ENCODE results near the gene DST. TPM values are rescaled to one million over a fixed set of nuclear protein-coding genes. Genes with fewer than 3 reads are reported as not detected.

The DST gene
- total RNA-seq, 2 donors from 2014 or later, result 101 to 113 TPM

DNA sequence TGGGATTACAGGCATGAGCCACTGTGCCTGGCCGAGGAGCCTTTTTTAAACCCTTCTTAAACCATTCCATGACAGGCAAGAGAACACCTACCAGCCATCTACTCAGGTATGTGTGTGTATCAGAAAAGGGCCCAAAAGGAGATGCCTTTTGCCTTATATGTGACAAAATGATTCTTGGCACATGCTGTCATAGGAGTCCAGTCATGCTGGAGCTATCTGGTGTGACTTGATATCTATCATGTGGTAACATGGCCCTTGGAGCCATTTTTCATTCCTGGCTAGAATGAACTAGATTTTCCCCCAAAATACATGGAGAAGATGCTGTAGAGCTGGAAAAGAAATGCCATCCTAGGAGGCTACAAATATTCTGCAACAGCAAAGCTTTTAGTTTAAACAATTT, 129.1 kb downstream of the DST start:
- Histone ChIP-seq H3K27me3 (ENCODE audit: control insufficient read depth, insufficient read depth, low read length, poor library complexity, severe bottlenecking) (no peaks in the 10 kb centered on the region), H3K4me3 (ENCODE audit: low read length) (no peak overlapping the region), H3K9me3 (ENCODE audit: control insufficient read depth, low read length) (no peaks in the 10 kb centered on the region), H3K4me1 (ENCODE audit: control insufficient read depth, insufficient read depth, low read length) (no peaks in the 10 kb centered on the region), H3K27ac (ENCODE audit: low read depth, low read length) (no peak overlapping the region), H3K36me3 (ENCODE audit: control insufficient read depth, insufficient read depth, low read length) (peaks cover 59% of the 10 kb centered on the region), H3K9ac (ENCODE audit: extremely low read depth, low read length, poor library complexity, severe bottlenecking) (no peak overlapping the region)
- peaks cover 21% of the 10 kb centered on the region for H3K36me3 Mint-ChIP-seq (ENCODE audit: low read depth)
- H3K27me3 Mint-ChIP-seq (ENCODE audit: insufficient read depth), result no peaks in the 10 kb centered on the region
- H3K27ac Mint-ChIP-seq, result no peak overlapping the region
- no peak for DNase-seq
- no peaks in the 10 kb centered on the region for H3K9me3 Mint-ChIP-seq
- TF ChIP-seq, protein P1, sequence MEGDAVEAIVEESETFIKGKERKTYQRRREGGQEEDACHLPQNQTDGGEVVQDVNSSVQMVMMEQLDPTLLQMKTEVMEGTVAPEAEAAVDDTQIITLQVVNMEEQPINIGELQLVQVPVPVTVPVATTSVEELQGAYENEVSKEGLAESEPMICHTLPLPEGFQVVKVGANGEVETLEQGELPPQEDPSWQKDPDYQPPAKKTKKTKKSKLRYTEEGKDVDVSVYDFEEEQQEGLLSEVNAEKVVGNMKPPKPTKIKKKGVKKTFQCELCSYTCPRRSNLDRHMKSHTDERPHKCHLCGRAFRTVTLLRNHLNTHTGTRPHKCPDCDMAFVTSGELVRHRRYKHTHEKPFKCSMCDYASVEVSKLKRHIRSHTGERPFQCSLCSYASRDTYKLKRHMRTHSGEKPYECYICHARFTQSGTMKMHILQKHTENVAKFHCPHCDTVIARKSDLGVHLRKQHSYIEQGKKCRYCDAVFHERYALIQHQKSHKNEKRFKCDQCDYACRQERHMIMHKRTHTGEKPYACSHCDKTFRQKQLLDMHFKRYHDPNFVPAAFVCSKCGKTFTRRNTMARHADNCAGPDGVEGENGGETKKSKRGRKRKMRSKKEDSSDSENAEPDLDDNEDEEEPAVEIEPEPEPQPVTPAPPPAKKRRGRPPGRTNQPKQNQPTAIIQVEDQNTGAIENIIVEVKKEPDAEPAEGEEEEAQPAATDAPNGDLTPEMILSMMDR (conservative IDR thresholded peaks at IDR 0.05), result no peak
- H3K4me3 Mint-ChIP-seq, result no peak overlapping the region
- WGBS, 2 experiments (ENCODE audit: insufficient coverage in 1 of 2, insufficient read length in 1 of 2), result 100% methylated on average over 1 of the region's 1 CpG; no CpG with 5 or more reads in 1 of the 2 experiments
- H3K4me1 Mint-ChIP-seq, result no peaks in the 10 kb centered on the region

DNA sequence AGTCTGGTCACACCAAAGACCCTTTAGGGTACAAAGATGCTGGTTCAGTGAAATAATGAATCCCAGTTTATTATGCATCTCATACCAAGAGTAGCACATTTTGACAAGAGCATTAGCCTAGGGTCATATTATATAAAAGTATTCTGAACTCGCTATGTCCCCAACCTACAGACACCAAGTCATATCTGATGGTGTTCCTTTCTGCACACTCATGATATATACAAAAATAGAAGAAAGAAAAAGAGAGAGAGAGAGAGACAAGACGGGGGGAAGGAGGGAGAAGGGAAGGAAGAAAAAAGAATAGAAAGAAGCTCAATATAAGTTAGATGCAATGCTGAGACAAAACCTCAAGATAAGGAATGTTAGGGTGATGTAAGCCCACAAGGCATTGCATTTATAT, 131.1 kb downstream of the DST start:
- no peak overlapping the region for H3K27ac Mint-ChIP-seq
- H3K9ac ChIP-seq (ENCODE audit: extremely low read depth, low read length, poor library complexity, severe bottlenecking), result no peak overlapping the region
- H3K36me3 Mint-ChIP-seq (ENCODE audit: low read depth), result peaks cover 21% of the 10 kb centered on the region

DNA sequence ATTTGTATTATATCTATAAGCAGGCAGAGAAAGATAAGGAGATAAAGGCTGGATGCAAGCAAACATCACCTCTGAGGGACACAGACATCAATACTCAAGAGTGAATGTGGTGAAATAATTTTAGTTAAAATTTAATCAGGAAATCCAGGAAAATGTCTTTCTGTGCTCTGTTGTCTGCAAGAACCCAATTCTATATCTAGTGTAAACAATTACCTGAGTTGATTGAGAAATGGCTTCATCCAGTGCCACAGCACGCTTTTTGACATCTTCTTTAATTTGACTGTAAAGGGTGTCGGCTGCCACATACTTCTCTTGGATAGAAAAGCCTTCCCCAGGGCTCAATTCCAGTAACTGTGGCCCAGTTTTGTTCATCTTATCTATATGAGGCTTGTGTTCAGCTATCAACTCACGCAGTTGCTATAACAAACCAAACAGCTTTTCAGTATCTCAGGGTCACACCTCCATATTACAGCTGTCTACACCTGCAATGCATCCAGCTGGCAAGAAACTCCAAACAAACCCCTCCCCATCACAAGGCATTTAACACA, 131.6 kb downstream of the DST start:
- Histone ChIP-seq H3K4me1 (ENCODE audit: control insufficient read depth, insufficient read depth, low read length) (no peaks in the 10 kb centered on the region), H3K27ac (ENCODE audit: low read depth, low read length) (no peak overlapping the region), H3K9me3 (ENCODE audit: control insufficient read depth, low read length) (no peaks in the 10 kb centered on the region), H3K27me3 (ENCODE audit: control insufficient read depth, insufficient read depth, low read length, poor library complexity, severe bottlenecking) (no peaks in the 10 kb centered on the region), H3K36me3 (ENCODE audit: control insufficient read depth, insufficient read depth, low read length) (peaks cover 68% of the 10 kb centered on the region), H3K9ac (ENCODE audit: extremely low read depth, low read length, poor library complexity, severe bottlenecking) (no peak overlapping the region), H3K4me3 (ENCODE audit: low read length) (no peak overlapping the region)
- Mint-ChIP-seq H3K36me3 (ENCODE audit: low read depth) (peaks cover 26% of the 10 kb centered on the region), H3K27ac (no peak overlapping the region), H3K4me3 (no peak overlapping the region), H3K27me3 (ENCODE audit: insufficient read depth) (no peaks in the 10 kb centered on the region), H3K9me3 (no peaks in the 10 kb centered on the region), H3K4me1 (no peaks in the 10 kb centered on the region)
- DNase-seq, result no peak
- TF ChIP-seq, protein P1 (conservative IDR thresholded peaks at IDR 0.05), result no peak
- whole genome bisulfite sequencing, 2 experiments (ENCODE audit: insufficient coverage in 1 of 2, insufficient read length in 1 of 2), result 95 to 97% methylated on average over 3 of the region's 3 CpGs

More for the DNA sequence above, 131.1 kb downstream of the DST start:
- Histone ChIP-seq H3K36me3 (ENCODE audit: control insufficient read depth, insufficient read depth, low read length) (peaks cover 67% of the 10 kb centered on the region), H3K9me3 (ENCODE audit: control insufficient read depth, low read length) (no peaks in the 10 kb centered on the region), H3K4me1 (ENCODE audit: control insufficient read depth, insufficient read depth, low read length) (no peaks in the 10 kb centered on the region), H3K27ac (ENCODE audit: low read depth, low read length) (no peak overlapping the region), H3K27me3 (ENCODE audit: control insufficient read depth, insufficient read depth, low read length, poor library complexity, severe bottlenecking) (no peaks in the 10 kb centered on the region), H3K4me3 (ENCODE audit: low read length) (no peak overlapping the region)
- DNase-seq, result no peak
- H3K4me1 Mint-ChIP-seq, result no peaks in the 10 kb centered on the region
- 91 to 100% methylated on average over 1 of the region's 2 CpGs for WGBS, 2 experiments (ENCODE audit: insufficient coverage in 1 of 2, insufficient read length in 1 of 2)
- TF ChIP-seq, protein P1 (conservative IDR thresholded peaks at IDR 0.05), result no peak
- H3K9me3 Mint-ChIP-seq, result no peaks in the 10 kb centered on the region
- no peak overlapping the region for H3K4me3 Mint-ChIP-seq
- no peaks in the 10 kb centered on the region for H3K27me3 Mint-ChIP-seq (ENCODE audit: insufficient read depth)

Data from endodermal cell (in vitro differentiated cells).